ENCODE data around the gene SMARCA2.

DNA sequence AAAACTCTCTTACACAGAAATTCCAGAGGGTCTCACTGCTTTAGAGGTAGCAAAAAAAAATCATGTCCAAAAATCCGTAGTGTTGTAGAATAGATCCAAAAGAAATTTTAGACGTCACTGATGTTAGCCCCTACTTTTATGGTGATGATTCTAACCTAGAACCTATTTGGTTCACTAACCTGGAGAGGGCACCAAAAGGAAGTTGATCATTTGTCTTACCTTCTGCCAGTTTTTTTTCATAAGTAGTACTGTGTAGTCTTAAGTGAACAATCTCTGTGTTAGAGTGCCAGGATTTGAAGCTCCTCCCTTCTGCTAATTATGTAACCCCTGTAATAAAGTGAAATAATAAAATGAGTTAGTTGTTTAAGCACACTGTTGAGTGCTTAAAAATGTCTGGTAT lies 215.2 kb downstream of the SMARCA2 start:
- TF ChIP-seq, protein P1, sequence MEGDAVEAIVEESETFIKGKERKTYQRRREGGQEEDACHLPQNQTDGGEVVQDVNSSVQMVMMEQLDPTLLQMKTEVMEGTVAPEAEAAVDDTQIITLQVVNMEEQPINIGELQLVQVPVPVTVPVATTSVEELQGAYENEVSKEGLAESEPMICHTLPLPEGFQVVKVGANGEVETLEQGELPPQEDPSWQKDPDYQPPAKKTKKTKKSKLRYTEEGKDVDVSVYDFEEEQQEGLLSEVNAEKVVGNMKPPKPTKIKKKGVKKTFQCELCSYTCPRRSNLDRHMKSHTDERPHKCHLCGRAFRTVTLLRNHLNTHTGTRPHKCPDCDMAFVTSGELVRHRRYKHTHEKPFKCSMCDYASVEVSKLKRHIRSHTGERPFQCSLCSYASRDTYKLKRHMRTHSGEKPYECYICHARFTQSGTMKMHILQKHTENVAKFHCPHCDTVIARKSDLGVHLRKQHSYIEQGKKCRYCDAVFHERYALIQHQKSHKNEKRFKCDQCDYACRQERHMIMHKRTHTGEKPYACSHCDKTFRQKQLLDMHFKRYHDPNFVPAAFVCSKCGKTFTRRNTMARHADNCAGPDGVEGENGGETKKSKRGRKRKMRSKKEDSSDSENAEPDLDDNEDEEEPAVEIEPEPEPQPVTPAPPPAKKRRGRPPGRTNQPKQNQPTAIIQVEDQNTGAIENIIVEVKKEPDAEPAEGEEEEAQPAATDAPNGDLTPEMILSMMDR (IDR thresholded peaks at IDR 0.05; ENCODE audit: low read length) = no peak
- no peak for TF ChIP-seq EZH2 (IDR thresholded peaks at IDR 0.05; ENCODE audit: borderline replicate concordance, low read length)
